Skin epidermis (tissue), 12 donors: Measurements from ENCODE around the gene SPATA12.

ENCODE experiments used
- H3K27ac ChIP-seq, 21 experiments: fragments of 200-600 bp; sonication (generic) in 11 of 21; one replicate each; pipeline ENCODE4 v1.5.0; 2020; ENCODE audit warnings: mild to moderate bottlenecking in 3 of 21, inconsistent platforms in 2 of 21, moderate library complexity in 2 of 21
- H3K4me3 ChIP-seq, 7 experiments: fragments of 200-600 bp; sonication (generic) in 2 of 7; one replicate each; pipeline ENCODE4 v1.5.0; 2020; ENCODE audit warnings: inconsistent platforms in 2 of 7, mild to moderate bottlenecking in 2 of 7, moderate library complexity in 1 of 7

Gene SPATA12

GRCh38 chr3:57048052-57048671 lies 12.3 kb upstream of the SPATA12 start:
- H3K4me3 ChIP-seq: no peak overlapping the region
- peak overlapping the region in 17 of 21 experiments; percentile 18 to 77 (median 47) for H3K27ac ChIP-seq

- H3K27ac ChIP-seq: peak overlapping the region in 16 of 21 experiments; percentile 21 to 77 (median 48)
Observed at GRCh38 chr3:57048728-57049127, 11.7 kb upstream of the SPATA12 start.

DNA sequence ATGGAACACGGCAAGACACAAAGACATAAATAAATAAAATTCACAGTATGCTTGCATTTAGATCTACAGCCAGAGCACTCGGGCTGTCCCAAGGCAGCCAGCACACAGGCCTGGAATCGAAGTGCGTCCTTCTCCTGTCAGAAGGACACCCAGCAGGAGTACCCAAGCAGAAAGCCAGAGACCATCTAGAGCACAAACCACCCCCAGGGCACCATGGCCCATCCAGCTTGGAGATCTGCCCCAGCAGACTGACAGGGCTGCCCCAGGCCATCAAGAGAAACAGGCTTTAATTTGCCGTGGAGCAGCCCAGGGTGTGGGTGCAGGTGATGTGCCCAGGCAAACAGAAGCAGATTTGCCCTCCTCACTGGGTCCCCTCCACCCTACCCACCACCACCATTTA lies 7.8 kb upstream of the SPATA12 start:
- Histone ChIP-seq H3K4me3 (no peak overlapping the region), H3K27ac (peak overlapping the region in 2 of 21 experiments; percentile 8 to 28)

More at GRCh38 chr3:57048728-57049127, 11.7 kb upstream of the SPATA12 start:
- no peak overlapping the region for H3K4me3 ChIP-seq

- Histone ChIP-seq H3K27ac (peak overlapping the region in 2 of 21 experiments; percentile 8 to 28), H3K4me3 (no peak overlapping the region)
Observed at GRCh38 chr3:57053122-57053521, 7.3 kb upstream of the SPATA12 start.

- no peak overlapping the region for H3K4me3 ChIP-seq
- peak overlapping the region in 3 of 21 experiments; percentile 11 to 38 (median 31) for H3K27ac ChIP-seq
Observed at GRCh38 chr3:57057351-57057750, 3.1 kb upstream of the SPATA12 start.

GRCh38 chr3:57059411-57059810 lies 1.1 kb upstream of the SPATA12 start:
- H3K27ac ChIP-seq: peak overlapping the region in 14 of 21 experiments; percentile 0 to 79 (median 68)

DNA sequence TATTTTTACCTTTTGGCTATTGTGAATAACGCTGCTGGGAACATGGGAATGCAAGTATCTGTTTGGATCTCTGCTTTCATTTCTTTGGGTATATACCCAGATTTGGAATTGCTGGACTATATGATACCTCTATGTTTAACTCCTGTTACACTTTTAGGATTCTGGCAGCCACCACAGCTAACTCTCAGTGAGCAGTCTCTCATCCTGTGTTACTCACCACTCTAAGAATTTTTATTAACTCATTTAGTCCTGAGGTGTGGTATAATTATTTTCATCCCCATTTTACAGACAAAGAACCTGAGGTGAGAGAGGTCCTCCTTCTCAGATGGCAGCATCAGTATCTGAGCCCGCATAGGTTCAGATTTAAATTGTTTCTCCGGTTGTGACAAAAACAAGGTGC lies 1.1 kb downstream of the SPATA12 start:
- Histone ChIP-seq H3K4me3 (no peak overlapping the region), H3K27ac (peak overlapping the region in 17 of 21 experiments; percentile 18 to 82 (median 70))

More at GRCh38 chr3:57059411-57059810, 1.1 kb upstream of the SPATA12 start:
- no peak overlapping the region for H3K4me3 ChIP-seq

DNA sequence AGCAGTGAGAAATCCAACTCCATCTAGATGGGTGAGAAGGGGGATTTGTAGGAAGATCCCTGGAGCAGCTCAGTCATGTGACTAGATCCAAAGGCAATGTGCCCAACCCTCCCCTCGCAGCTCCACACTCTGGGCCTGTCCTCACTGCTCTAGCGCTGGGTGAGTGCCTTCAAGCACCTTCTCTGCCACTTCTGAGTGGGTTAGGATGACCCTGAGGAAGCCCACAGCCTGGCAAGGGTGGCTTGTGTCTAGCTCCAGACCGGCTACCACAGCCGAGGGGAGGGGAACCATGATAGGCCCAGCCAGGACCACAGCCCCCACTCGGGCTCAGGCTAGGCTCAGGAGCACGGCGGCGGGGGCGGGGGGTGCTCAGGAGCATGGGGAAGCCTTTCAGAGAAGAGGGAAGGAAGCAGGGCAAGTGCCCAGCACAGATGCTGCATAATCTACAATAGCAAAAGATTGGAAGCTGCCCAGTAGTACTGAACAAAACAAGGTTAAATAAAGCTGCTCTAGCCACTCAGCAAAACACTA lies 1.7 kb downstream of the SPATA12 start:
- Histone ChIP-seq H3K27ac (peak overlapping the region in 18 of 21 experiments; percentile 18 to 82 (median 68)), H3K4me3 (no peak overlapping the region)

GRCh38 chr3:57063032-57063431 lies 2.6 kb downstream of the SPATA12 start:
- Histone ChIP-seq H3K27ac (peak overlapping the region in 11 of 21 experiments; percentile 6 to 73 (median 52)), H3K4me3 (no peak overlapping the region)

DNA sequence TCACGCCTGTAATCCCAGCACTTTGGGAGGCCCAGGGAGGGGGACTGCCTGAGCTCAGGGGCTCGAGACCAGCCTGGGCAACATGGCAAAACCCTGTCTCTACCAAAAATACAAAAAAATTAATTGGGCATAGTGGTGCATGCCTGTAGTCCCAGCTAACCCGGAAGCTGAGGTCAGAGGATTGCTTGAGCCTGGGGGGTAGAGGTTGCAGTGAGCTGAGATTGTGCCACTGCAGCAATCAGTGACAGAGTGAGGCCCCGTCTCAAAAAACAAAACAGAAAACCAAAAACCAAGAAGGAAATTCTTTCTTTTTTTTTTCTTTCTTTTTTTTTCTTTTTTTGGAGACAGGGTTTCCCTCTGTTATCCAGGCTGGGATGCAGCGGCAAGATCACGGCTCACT lies 3.5 kb downstream of the SPATA12 start:
- Histone ChIP-seq H3K27ac (peak overlapping the region in 9 of 21 experiments; percentile 6 to 65 (median 38)), H3K4me3 (no peak overlapping the region)

- Histone ChIP-seq H3K27ac (peak overlapping the region in 2 of 21 experiments; percentile 12 to 38), H3K4me3 (no peak overlapping the region)
Observed at GRCh38 chr3:57064572-57064971, 4.1 kb downstream of the SPATA12 start.

GRCh38 chr3:57065588-57065987 lies 5.1 kb downstream of the SPATA12 start:
- Histone ChIP-seq H3K27ac (no peak overlapping the region), H3K4me3 (no peak overlapping the region)

DNA sequence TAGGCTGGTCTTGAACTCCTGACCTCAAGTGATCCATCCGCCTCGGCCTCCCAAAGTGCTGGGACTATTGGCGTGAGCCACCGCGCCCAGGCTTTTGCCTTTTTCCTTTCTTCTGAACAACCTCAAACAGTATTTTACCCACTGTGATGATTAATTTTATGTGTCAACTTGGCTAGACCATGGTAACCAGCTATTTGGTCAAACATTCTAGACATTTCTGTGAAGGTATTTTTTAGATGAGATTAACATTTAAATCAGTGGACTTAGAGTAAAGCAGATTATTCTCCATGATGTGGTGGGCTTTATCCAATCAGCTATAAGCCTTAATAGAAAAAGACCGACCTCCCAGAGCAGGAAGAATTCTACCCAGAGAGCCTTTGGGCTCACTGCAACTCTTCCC lies 6.0 kb downstream of the SPATA12 start:
- Histone ChIP-seq H3K27ac (peak overlapping the region in 3 of 21 experiments; percentile 2 to 37 (median 27)), H3K4me3 (no peak overlapping the region)

DNA sequence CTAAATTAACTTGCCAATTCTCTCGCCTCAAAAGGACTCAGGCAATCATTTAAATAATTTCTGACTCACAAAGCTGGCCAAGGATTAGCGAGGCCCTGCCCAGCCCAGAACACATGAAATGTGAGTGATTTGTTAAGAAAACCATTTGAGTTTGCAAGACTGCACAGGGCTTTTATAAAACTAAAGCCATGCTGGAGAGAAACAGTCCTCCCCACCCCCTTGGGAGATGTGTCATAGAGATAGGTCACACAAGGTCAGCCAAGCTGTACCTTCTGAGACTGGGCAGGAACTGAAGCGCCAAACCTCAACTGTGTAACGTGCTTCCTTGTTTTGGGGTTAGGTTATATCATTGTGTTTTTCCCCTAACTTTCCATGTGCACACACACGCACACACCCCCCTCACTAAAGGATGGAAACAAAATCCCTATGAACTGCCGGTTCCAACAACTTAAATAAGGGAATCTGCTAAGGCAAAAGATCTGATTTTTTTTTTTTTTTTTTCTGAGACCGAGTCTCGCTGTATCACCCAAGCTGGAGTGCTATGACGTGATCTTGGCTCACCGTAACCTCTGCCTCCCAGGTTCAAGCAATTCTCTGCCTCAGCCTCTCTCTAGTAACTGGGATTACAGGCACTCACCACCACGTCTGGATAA lies 8.1 kb downstream of the SPATA12 start:
- peak overlapping the region in 18 of 21 experiments; percentile 3 to 77 (median 58) for H3K27ac ChIP-seq

GRCh38 chr3:57069503-57069902 lies 9.0 kb downstream of the SPATA12 start:
- Histone ChIP-seq H3K4me3 (no peak overlapping the region), H3K27ac (peak overlapping the region in 10 of 21 experiments; percentile 8 to 77 (median 46))

More for the DNA sequence above, 8.1 kb downstream of the SPATA12 start:
- no peak overlapping the region for H3K4me3 ChIP-seq

GRCh38 chr3:57073628-57074027 lies 13.2 kb downstream of the SPATA12 start:
- H3K4me3 ChIP-seq: no peak overlapping the region
- H3K27ac ChIP-seq: no peak overlapping the region

- H3K4me3 ChIP-seq: no peak overlapping the region
- no peak overlapping the region for H3K27ac ChIP-seq
Observed at GRCh38 chr3:57074135-57074534, 13.7 kb downstream of the SPATA12 start.

DNA sequence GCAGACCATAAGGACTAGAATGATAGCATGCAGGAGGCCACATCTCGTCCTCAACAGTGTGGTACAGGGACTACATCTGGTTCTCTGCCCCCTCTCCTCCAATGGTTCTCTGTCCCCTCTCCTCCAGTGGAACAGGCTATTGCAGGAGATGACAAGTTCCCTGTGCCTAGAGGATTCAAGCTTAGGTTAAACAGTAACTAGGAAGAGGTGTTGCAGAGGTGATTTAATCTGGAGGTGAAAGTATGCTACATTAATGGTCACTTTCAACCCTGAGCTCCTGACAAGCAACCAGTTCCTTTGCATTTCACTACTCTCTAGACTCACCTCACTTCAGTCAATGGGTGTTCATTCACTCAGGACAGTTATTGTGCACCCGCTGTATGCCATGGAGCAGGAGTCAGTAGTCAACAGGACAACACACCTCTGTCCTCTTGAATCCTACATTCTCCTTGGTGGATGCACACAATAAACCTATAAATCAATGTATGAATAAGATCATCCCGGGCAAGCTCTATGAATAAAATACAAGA lies 16.0 kb downstream of the SPATA12 start:
- H3K4me3 ChIP-seq: no peak overlapping the region
- H3K27ac ChIP-seq: no peak overlapping the region

DNA sequence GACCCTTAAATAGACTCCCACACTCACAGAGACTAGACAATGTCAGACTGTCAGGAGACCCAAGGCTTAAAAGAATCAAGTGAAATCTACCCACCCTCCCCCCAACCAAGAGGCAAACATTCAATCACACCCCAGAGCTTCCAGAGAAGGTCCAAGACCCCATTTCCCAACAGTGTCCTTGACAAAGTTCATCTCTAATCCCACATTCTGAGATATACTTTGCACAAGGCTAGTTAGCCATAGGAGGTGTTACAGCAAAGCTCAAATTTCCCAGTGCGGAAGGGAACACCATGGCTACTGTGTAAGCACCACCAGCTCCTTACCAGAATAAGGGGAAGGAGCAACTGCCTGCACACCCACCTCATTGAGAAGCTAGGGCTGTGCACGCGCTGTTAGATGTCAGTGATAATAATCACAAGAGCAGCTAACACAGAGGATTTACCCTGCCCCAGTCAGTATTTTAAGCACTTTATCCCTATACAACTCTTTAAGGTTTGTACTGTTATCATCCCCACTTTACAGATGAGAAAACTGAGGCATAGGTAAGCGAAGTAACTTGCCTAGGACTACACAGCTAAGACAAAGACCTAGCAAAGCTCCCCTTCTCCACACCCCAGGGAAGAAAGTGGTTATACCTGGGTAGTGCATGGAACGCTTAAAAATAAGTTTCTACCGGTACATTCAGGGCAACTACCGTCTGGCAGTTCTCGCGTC lies 17.3 kb downstream of the SPATA12 start:
- peak overlapping the region; percentile 73 to 93 (median 81) for H3K4me3 ChIP-seq

DNA sequence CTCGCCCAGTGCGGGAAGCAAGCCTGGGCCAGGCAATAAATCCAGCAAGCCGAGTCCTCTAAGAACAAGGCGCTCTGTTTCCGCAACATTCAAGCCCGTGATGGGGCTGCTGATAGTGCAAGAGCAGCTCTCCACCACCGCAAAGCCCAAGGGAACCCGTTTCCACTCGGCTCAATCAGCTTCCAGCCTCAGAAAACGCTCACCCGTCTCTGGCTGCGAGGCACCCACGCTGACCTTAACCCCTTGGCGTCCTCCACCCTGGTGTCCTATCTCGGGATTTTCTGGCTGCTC lies 17.8 kb downstream of the SPATA12 start:
- peak overlapping the region; percentile 73 to 93 (median 81) for H3K4me3 ChIP-seq
- H3K27ac ChIP-seq: peak overlapping the region in 20 of 21 experiments; percentile 40 to 91 (median 80)

More for the DNA sequence above, 17.3 kb downstream of the SPATA12 start:
- peak overlapping the region in 16 of 21 experiments; percentile 40 to 91 (median 82) for H3K27ac ChIP-seq
